ENCODE results near the gene SWT1. TPM values are rescaled to one million over a fixed set of nuclear protein-coding genes. Genes with fewer than 3 reads are reported as not detected.

Gene SWT1
- total and polyA plus RNA-seq, 2 of the 4 experiments (the other 2 are of a cell fraction), result 0.82 to 2.7 TPM

- Histone ChIP-seq H3K14ac (replicated peaks; ENCODE audit: low read depth, low read length) (no peak overlapping the region), H3K23ac (ENCODE audit: low read depth, low read length) (no peak overlapping the region), H2AK9ac (replicated peaks; ENCODE audit: low read depth, low read length, poor library complexity) (no peak overlapping the region), H3K18ac (ENCODE audit: low read depth, low read length) (no peak overlapping the region), H3K9me1 (ENCODE audit: insufficient read depth, low read length) (peaks cover 3% of the 10 kb centered on the region), H3K9ac (ENCODE audit: low read depth, low read length) (no peak overlapping the region), H2BK20ac (ENCODE audit: low read depth, low read length) (no peak overlapping the region), H3K4ac (ENCODE audit: low read depth, low read length) (no peak overlapping the region), H2AK5ac (ENCODE audit: low read depth, low read length) (no peak overlapping the region), H3K4me1 (ENCODE audit: control insufficient read depth, insufficient read depth, low read length) (no peaks in the 10 kb centered on the region), H2BK15ac (ENCODE audit: low read depth, low read length) (no peak overlapping the region), H3K4me3 (ENCODE audit: insufficient read depth, low read depth, low read length) (no peak overlapping the region), H3K27ac (ENCODE audit: insufficient read depth, low read length) (no peak overlapping the region), H3K56ac (ENCODE audit: extremely low read depth, insufficient read depth, low read length) (no peak overlapping the region), H4K20me1 (ENCODE audit: insufficient read depth, low read length) (no peaks in the 10 kb centered on the region), H3K27me3 (ENCODE audit: control insufficient read depth, insufficient read depth, low read length) (no peaks in the 10 kb centered on the region), H2BK120ac (ENCODE audit: low read depth, low read length) (no peak overlapping the region), H4K5ac (ENCODE audit: low read depth, low read length) (no peak overlapping the region), H4K91ac (ENCODE audit: insufficient read depth, low read depth, low read length) (no peak overlapping the region), H3K36me3 (ENCODE audit: control insufficient read depth, insufficient read depth, low read length) (no peaks in the 10 kb centered on the region), H2BK5ac (ENCODE audit: low read depth, low read length, poor library complexity, severe bottlenecking) (no peak overlapping the region), H3K4me2 (ENCODE audit: low read depth, low read length) (no peak overlapping the region), H3K79me1 (ENCODE audit: low read depth in 1 of 2, low read length in 2 of 2) (no peaks in the 10 kb centered on the region), H4K8ac (ENCODE audit: low read depth in 2 of 2, low read length in 2 of 2) (no peak overlapping the region), H3K9me3 (ENCODE audit: control insufficient read depth, insufficient read depth, low read length) (no peaks in the 10 kb centered on the region), H2AFZ (replicated peaks; ENCODE audit: low read length, poor library complexity) (no peak overlapping the region)
- in situ Hi-C loops (cut with MboI; ENCODE audit: low sequenced_read_pairs), result no loop called here
- BruUV-seq (replicated peaks), result no TSS peak
- ChIA-PET CTCF (no interaction called here), POLR2A (ENCODE audit: unreplicated experiment) (no interaction called here)
- ATAC-seq (ENCODE audit: low read depth), result no peak
- no peak for DNase-seq
- dilution Hi-C loops (cut with HindIII; ENCODE audit: low sequenced_read_pairs, unreplicated experiment), result no loop called here
- WGBS, 2 experiments (ENCODE audit: extremely low coverage in 2 of 2, insufficient read length in 1 of 2), result 20% methylated on average over 1 of the region's 2 CpGs; no CpG with 5 or more reads in 1 of the 2 experiments
- TF ChIP-seq FOS (IDR thresholded peaks at IDR 0.05; ENCODE audit: low read depth, low read length) (no peak), CHD1 (IDR thresholded peaks at IDR 0.05; ENCODE audit: low read depth, low read length) (no peak), CTCF (conservative IDR thresholded peaks at IDR 0.05; ENCODE audit: low read depth, low read length) (no peak), MAZ (IDR thresholded peaks at IDR 0.05; ENCODE audit: borderline replicate concordance, low read depth, low read length) (no peak), ELK1 (IDR thresholded peaks at IDR 0.05; ENCODE audit: borderline replicate concordance, low read depth, low read length) (no peak), USF2 (IDR thresholded peaks at IDR 0.05; ENCODE audit: low read depth, low read length) (no peak), POLR2A (IDR thresholded peaks at IDR 0.05; ENCODE audit: low read depth, low read length) (no peak), CEBPB (IDR thresholded peaks at IDR 0.05; ENCODE audit: low read depth, low read length) (no peak), SMC3 (IDR thresholded peaks at IDR 0.05; ENCODE audit: low read depth, low read length) (no peak), BHLHE40 (IDR thresholded peaks at IDR 0.05; ENCODE audit: low read depth, low read length) (no peak), MXI1 (IDR thresholded peaks at IDR 0.05; ENCODE audit: borderline replicate concordance, low read depth, low read length) (no peak)
- intact Hi-C loops (cut with micrococcal nuclease), result no loop called here
Measured at GRCh38 chr1:185249563-185249962, 92.6 kb downstream of the SWT1 start.

All from IMR-90 (cell line).